HG03342 (cell line): Measurements from ENCODE around the gene THADA.

ENCODE experiments used
- ATAC-seq: cut with Tn5 transposase; IDR thresholded peaks from one replicate; pipeline ENCODE4 v1.9.1; 2021; ENCODE audit warnings: mild to moderate bottlenecking, moderate library complexity; ENCODE audit not compliant: unreplicated experiment

THADA gene

GRCh38 chr2:43445781-43446180 lies 150.1 kb downstream of the THADA start:
- ATAC-seq: no peak

GRCh38 chr2:43444989-43445645 lies 150.7 kb downstream of the THADA start:
- no peak for ATAC-seq

GRCh38 chr2:43443282-43443681 lies 152.6 kb downstream of the THADA start:
- no peak for ATAC-seq

- no peak for ATAC-seq
Measured at GRCh38 chr2:43441195-43441594, 154.6 kb downstream of the THADA start.

- no peak for ATAC-seq
Measured at GRCh38 chr2:43438858-43439655, 156.8 kb downstream of the THADA start.

GRCh38 chr2:43438342-43438741 lies 157.5 kb downstream of the THADA start:
- no peak for ATAC-seq

GRCh38 chr2:43437363-43437762 lies 158.5 kb downstream of the THADA start:
- ATAC-seq: no peak

GRCh38 chr2:43436431-43436830 lies 159.4 kb downstream of the THADA start:
- ATAC-seq: no peak

- no peak for ATAC-seq
Measured at GRCh38 chr2:43435746-43436145, 160.1 kb downstream of the THADA start.

- no peak for ATAC-seq
Measured at GRCh38 chr2:43430489-43430888, 165.3 kb downstream of the THADA start.

GRCh38 chr2:43429369-43429768 lies 166.5 kb downstream of the THADA start:
- no peak for ATAC-seq

GRCh38 chr2:43427032-43427424 lies 168.8 kb downstream of the THADA start:
- ATAC-seq: no peak

- ATAC-seq: peak; percentile 87
Measured at GRCh38 chr2:43426305-43427031, 169.4 kb downstream of the THADA start.

- no peak for ATAC-seq
Measured at GRCh38 chr2:43425659-43426058, 170.2 kb downstream of the THADA start.

- no peak for ATAC-seq
Measured at GRCh38 chr2:43424262-43425207, 171.3 kb downstream of the THADA start.

- ATAC-seq: no peak
Measured at GRCh38 chr2:43423941-43424261, 171.9 kb downstream of the THADA start.

GRCh38 chr2:43421194-43421593 lies 174.6 kb downstream of the THADA start:
- ATAC-seq: no peak

- ATAC-seq: no peak
Measured at GRCh38 chr2:43420389-43420801, 175.4 kb downstream of the THADA start.

- ATAC-seq: no peak
Measured at GRCh38 chr2:43419876-43420275, 176.0 kb downstream of the THADA start.

GRCh38 chr2:43419243-43419642 lies 176.6 kb downstream of the THADA start:
- no peak for ATAC-seq

- no peak for ATAC-seq
Measured at GRCh38 chr2:43418680-43419079, 177.2 kb downstream of the THADA start.
